ENCODE data around the gene TEKT2. TPM values are rescaled to one million over a fixed set of nuclear protein-coding genes. Genes with fewer than 3 reads are reported as not detected.

TEKT2 gene
- total RNA-seq, 6 experiments from 2014 or later, result not detected

GRCh38 chr1:36076979-36077573 lies 6.8 kb upstream of the TEKT2 start:
- H3K27ac Mint-ChIP-seq, result no peak overlapping the region
- TF ChIP-seq, protein P1, sequence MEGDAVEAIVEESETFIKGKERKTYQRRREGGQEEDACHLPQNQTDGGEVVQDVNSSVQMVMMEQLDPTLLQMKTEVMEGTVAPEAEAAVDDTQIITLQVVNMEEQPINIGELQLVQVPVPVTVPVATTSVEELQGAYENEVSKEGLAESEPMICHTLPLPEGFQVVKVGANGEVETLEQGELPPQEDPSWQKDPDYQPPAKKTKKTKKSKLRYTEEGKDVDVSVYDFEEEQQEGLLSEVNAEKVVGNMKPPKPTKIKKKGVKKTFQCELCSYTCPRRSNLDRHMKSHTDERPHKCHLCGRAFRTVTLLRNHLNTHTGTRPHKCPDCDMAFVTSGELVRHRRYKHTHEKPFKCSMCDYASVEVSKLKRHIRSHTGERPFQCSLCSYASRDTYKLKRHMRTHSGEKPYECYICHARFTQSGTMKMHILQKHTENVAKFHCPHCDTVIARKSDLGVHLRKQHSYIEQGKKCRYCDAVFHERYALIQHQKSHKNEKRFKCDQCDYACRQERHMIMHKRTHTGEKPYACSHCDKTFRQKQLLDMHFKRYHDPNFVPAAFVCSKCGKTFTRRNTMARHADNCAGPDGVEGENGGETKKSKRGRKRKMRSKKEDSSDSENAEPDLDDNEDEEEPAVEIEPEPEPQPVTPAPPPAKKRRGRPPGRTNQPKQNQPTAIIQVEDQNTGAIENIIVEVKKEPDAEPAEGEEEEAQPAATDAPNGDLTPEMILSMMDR (IDR thresholded peaks at IDR 0.05), result no peak
- H3K36me3 Mint-ChIP-seq (ENCODE audit: low read depth), result no peaks in the 10 kb centered on the region
- H3K9me3 Mint-ChIP-seq, result no peaks in the 10 kb centered on the region
- H3K4me1 Mint-ChIP-seq (ENCODE audit: low read depth), result peaks cover 12% of the 10 kb centered on the region
- H3K4me3 Mint-ChIP-seq, result no peak overlapping the region
- peaks cover 3% of the 10 kb centered on the region for H3K27me3 Mint-ChIP-seq (ENCODE audit: insufficient read depth)
- DNase-seq, result no peak

DNA sequence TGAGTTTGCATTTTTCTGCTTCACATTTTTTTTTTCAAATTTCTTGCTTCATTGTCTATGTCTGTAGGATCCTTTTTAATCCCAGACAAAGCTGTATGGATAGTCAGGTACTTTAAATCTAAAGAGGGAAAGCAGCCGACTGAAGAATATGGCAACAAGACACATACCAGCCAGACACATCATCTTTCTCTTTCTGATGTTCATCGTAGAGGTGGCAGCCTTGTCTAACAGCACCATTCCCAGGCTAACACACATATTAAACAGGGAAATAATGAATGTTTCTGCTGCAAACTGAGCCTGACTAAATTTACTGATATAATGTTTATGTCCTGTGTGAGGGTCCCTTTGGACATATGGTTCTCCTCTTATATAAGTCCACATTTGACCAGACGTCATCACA lies 3.7 kb upstream of the TEKT2 start:
- Mint-ChIP-seq H3K27me3 (ENCODE audit: insufficient read depth) (no peaks in the 10 kb centered on the region; the same call in 1 of the 2 replicates), H3K4me3 (no peak overlapping the region), H3K4me1 (ENCODE audit: low read depth) (peaks cover 12% of the 10 kb centered on the region), H3K36me3 (ENCODE audit: low read depth) (no peaks in the 10 kb centered on the region), H3K27ac (no peak overlapping the region), H3K9me3 (no peaks in the 10 kb centered on the region)
- TF ChIP-seq, protein P1 (IDR thresholded peaks at IDR 0.05), result no peak
- DNase-seq, result no peak

GRCh38 chr1:36080801-36081200 lies 3.1 kb upstream of the TEKT2 start:
- TF ChIP-seq, protein P1 (IDR thresholded peaks at IDR 0.05), result no peak

GRCh38 chr1:36081926-36082485 lies 1.9 kb upstream of the TEKT2 start:
- Mint-ChIP-seq H3K27ac (no peak overlapping the region), H3K4me3 (no peak overlapping the region), H3K27me3 (ENCODE audit: insufficient read depth) (no peaks in the 10 kb centered on the region; the same call in 1 of the 2 replicates), H3K4me1 (ENCODE audit: low read depth) (peaks cover 12% of the 10 kb centered on the region), H3K36me3 (ENCODE audit: low read depth) (no peaks in the 10 kb centered on the region), H3K9me3 (no peaks in the 10 kb centered on the region)
- TF ChIP-seq, protein P1 (IDR thresholded peaks at IDR 0.05), result no peak
- no peak for DNase-seq

More at GRCh38 chr1:36080801-36081200, 3.1 kb upstream of the TEKT2 start:
- no peak overlapping the region for H3K27ac Mint-ChIP-seq
- DNase-seq, result no peak
- no peaks in the 10 kb centered on the region for H3K36me3 Mint-ChIP-seq (ENCODE audit: low read depth)
- H3K9me3 Mint-ChIP-seq, result no peaks in the 10 kb centered on the region
- H3K27me3 Mint-ChIP-seq (ENCODE audit: insufficient read depth), result no peaks in the 10 kb centered on the region; the same call in 1 of the 2 replicates
- peaks cover 12% of the 10 kb centered on the region for H3K4me1 Mint-ChIP-seq (ENCODE audit: low read depth)
- H3K4me3 Mint-ChIP-seq, result no peak overlapping the region

DNA sequence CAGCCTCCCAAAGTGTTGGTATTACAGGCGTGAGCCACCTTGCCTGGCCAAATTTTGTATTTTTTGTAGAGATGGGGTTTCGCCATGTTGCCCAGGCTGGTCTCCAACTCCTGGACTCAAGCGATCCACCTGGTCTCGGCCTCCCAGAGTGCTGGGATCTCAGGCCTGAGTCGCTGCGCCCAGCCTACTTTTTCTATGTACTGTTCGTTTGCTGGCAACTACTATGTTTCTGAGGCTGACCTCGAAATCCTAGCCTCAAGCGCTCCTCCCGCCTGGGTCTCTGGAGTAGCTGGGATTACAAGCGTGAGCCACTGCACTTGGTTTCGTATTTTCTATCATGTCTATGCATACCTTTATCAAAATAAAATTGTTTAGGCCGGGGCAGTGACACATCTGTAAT lies 675 bp upstream of the TEKT2 start:
- Mint-ChIP-seq H3K27me3 (ENCODE audit: insufficient read depth) (no peaks in the 10 kb centered on the region; the same call in 1 of the 2 replicates), H3K4me1 (ENCODE audit: low read depth) (peaks cover 12% of the 10 kb centered on the region), H3K36me3 (ENCODE audit: low read depth) (no peaks in the 10 kb centered on the region), H3K27ac (no peak overlapping the region), H3K4me3 (no peak overlapping the region), H3K9me3 (no peaks in the 10 kb centered on the region)
- TF ChIP-seq, protein P1 (IDR thresholded peaks at IDR 0.05), result no peak
- DNase-seq, result no peak

All from HFFc6 (cell line).